NCI-H2196 (cell line): ENCODE measurements around the gene RGP1.

Source experiments
- DNase-seq: peaks from one replicate; lab custom pipeline; 2025; ENCODE audit not compliant: unreplicated experiment; lab: John Stamatoyannopoulos, UW

RGP1 gene

DNA sequence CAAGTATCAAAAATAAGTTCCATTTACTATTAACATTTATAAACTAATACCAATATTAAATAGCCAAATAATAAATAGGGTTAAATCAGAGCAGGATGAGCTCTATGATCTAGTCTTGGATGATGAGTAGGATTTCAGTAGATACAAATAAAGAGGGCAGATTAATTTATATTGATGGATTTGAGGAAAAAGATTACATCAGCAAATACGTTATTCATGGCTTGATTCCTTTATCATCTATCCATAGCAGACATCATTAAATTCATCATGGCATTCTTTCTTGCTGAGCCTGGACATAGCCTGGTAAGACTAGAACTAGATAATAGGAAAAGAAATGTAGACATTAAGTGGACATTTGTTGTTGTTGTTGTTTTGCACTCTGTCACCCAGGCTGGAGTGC, 18.4 kb downstream of the RGP1 start:
- no peak for DNase-seq

DNA sequence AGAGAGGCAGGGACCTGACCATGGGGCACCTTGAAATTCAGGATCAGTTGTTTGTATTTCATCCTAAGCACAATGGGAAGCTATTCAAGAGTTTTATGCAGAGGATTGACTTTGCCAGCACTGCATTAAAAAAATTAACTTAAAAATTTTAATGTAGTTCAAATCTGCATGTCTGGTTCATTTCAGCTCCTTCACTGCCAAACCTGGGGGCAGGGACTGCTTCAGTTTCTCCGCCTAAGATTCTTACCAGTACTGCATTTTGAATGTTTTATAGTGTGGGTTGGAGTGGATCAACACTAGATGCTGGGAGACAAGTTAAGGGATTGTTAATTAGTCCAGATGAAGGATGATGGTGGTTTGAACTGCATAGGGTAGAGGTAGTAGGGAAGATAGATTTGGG, 20.7 kb downstream of the RGP1 start:
- DNase-seq, result no peak

DNA sequence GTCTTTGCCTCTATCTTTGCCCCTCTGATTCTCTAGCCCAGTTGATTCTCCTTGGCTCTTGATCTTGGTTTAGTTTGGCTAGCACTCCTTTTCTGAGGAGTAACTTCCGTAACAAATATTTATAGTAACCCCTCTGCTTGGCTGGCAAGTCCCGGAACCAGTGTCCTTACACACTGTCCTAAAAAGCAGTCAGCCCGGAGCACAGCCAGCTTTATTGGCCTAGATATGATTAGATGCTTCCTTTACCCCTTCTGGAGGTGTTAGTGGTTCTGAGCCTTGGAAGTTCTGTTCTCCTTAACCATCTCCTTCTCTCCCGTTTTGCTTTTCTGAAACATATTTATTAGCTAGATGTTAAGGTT, 22.0 kb downstream of the RGP1 start:
- DNase-seq, result peak; percentile 12

GRCh38 chr9:35771534-35771933, 22.4 kb downstream of the RGP1 start:
- DNase-seq, result peak; percentile 81

DNA sequence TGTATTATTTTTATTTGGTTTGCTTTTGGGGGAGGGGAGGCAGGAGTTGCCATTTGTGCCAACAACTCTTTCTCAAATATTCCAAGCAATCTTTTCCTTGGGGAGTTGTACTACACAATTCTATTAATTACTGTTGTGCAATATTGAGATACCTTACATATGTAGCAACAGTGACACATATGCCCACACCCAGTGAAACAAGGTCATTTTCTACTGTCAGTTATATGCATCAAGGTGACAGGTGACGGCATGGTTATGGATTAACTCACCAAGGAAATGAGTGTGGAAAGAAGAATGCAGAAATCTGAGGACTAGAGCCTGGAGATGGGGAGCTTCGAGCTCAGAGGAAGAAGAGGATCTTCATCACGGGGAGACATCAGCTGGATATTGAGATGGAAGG, 22.9 kb downstream of the RGP1 start:
- DNase-seq, result peak; percentile 21

- DNase-seq, result no peak
Observed at GRCh38 chr9:35774907-35775635, 26.0 kb downstream of the RGP1 start.

GRCh38 chr9:35776018-35776417, 26.9 kb downstream of the RGP1 start:
- DNase-seq, result peak; percentile 66

DNA sequence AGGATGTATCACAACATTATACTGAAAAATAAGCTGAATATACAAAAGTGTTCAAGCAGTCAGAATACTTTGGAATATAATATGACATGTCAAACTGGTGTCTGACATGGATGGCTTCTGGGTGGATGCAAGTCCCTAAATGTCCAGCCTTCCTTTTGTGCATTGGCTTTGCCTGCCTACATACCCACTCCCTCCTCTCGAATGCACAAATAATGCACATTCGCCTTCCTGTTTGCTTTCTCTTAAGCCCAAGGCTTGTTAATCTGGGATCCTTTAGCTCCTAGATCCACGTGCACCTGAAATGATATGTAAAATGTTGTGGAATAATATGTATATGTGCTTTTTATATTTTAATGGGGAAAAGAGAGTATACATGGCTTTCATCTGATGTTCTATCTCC, 29.4 kb downstream of the RGP1 start:
- no peak for DNase-seq

DNA sequence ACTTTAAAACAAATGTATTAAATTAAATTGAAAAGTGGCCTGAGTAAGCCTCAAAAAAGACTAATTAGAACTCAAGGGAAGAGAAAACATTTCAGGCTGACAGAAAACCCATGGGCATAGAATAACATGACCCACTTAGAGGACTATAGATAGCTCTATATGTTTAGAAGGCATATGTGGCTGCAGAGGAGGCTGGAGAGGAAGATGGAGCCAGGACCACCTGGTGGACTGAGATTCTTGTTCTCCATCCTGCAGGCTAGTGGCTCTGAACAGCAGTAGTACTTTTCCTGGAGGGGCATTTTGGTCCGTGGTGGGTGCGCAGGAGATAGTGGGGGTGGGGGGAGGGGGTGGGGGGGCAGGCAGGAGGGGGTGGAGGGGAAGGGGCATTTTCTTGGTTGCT, 32.0 kb downstream of the RGP1 start:
- DNase-seq, result no peak

DNA sequence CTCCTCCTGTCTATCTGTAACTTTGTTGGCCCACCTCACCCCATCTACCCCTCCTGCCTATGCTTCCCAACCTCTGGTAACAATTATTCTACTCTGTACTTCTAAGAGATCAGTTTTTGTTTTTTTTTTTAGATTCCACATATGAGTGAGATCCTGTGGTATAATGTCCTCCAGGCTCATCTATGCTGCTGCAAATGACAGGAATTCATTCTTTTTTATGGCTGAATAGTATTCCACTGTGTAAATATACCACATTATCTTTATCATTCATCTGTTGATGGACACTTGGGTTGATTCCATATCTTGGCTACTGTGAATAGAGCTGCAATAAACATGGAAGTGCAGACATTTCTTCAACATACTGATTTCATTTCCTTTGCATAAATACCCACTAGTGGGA, 34.3 kb downstream of the RGP1 start:
- no peak for DNase-seq

DNA sequence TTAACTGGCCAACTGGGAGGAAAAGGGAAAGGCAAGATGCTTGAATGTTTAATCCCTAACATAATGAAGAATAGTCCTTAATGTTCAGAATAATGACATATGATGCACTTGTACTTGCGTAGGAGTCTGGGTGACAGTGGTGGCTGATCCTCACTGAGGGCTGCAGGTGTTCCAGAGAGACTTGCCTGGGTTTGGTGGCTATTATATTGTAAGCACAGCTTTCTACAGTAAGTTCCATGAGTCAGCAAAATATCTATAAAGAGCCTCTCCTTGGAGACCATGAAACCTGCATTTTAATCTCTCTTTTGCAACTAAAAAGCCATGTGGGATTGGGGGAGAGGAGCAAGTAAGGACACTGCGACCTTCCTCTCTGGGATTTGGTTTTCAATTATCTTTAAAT, 40.5 kb downstream of the RGP1 start:
- DNase-seq, result no peak

DNA sequence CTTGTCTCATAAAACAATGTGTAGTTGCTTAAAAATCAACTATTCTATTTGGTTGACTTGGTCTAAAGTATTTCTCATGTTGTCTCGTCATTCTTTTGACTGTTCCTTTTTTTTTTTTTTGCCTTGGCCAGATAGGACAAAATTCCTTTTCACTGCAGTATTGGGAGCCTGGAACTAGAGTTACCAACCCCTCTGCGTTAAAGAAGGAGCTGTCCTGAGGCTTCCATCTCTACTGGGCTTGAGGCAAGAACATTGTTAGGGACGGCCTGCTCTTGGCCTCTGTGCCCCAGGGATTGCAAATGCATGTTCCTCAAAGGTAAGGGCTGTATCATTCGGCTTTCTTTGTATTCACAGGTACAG, 40.9 kb downstream of the RGP1 start:
- DNase-seq, result no peak

GRCh38 chr9:35790385-35791296, 41.6 kb downstream of the RGP1 start:
- DNase-seq, result peak; percentile 80

- no peak for DNase-seq
Observed at GRCh38 chr9:35791297-35791921, 42.3 kb downstream of the RGP1 start, which contains the start of gene NPR2. Gene NPR2, plus strand, starts transcription at chr9:35791591. Its CDS starts 818 bp downstream, at chr9:35792409.

GRCh38 chr9:35792024-35792813, 43.1 kb downstream of the RGP1 start:
- no peak for DNase-seq

GRCh38 chr9:35792826-35793225, 43.7 kb downstream of the RGP1 start:
- DNase-seq, result no peak

- no peak for DNase-seq
Observed at GRCh38 chr9:35793461-35793860, 44.4 kb downstream of the RGP1 start.

DNA sequence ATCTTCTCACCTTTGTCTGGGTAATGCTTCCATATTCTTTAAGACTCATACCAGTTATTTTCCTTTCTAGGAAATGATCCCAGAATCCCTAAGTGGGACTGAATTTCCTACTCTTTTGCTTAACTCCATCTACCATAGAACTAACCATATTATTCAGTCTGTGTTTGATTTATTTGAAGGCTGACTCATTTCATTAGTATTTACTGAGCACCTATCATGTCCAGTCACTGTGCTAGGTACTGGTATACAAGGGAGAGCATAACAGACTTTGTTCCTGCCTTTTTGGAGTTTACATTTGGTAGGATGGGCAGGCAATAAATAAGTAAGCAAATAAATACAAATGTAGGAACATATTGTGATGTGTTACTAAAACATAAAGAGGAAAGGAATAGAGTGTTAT, 46.6 kb downstream of the RGP1 start:
- DNase-seq, result no peak

- no peak for DNase-seq
Observed at GRCh38 chr9:35797311-35798109, 48.4 kb downstream of the RGP1 start.

GRCh38 chr9:35798658-35799374, 49.7 kb downstream of the RGP1 start:
- no peak for DNase-seq
